OCI-LY7 (cell line): ENCODE results near the gene ITGA7. TPM values are rescaled to one million over a fixed set of nuclear protein-coding genes. Genes with fewer than 3 reads are reported as not detected.

Experiments
- BruUV-seq: library from RNA; stranded (reverse); fragments of 400-500 nt; replicated peaks from 2 replicates; lab custom pipeline; 2021; lab: Mats Ljungman, UMichigan
- CTCF ChIA-PET: fragments of 300-600 bp; sonication (Branson Sonifier 250); formaldehyde crosslinking; loops from one replicate; lab custom pipeline; 2022; ENCODE audit warnings: antibody characterized with exemption; ENCODE audit not compliant: unreplicated experiment; lab: Charles Lee
- POLR2A ChIA-PET: fragments of 300-600 bp; sonication (Branson Sonifier 250); formaldehyde crosslinking; loops from one replicate; lab custom pipeline; 2022; ENCODE audit warnings: antibody characterized with exemption; lab: Charles Lee
- DNase-seq: peaks from one replicate; pipeline ENCODE4 v3.0.0-alpha.2; 2015; ENCODE audit warnings: low spot score
- H2AFZ ChIP-seq: fragments of 200-600 bp; sonication (generic), shearing (Covaris generic); 2 replicates; pipeline ENCODE4 v1.6.1; 2014; ENCODE audit warnings: mild to moderate bottlenecking, antibody characterized with exemption, low read length, moderate library complexity
- H3K27ac ChIP-seq: fragments of 200-600 bp; sonication (generic); 2 replicates; pipeline ENCODE4 v1.5.1; 2014; ENCODE audit warnings: mixed run types, low read depth, mild to moderate bottlenecking, moderate library complexity, low read length, inconsistent platforms; ENCODE audit not compliant: poor library complexity, severe bottlenecking
- H3K36me3 ChIP-seq: fragments of 200-600 bp; sonication (generic); 2 replicates; pipeline ENCODE4 v1.6.1; 2014; ENCODE audit warnings: mild to moderate bottlenecking, antibody characterized with exemption, low read length, moderate library complexity, mixed read lengths; ENCODE audit not compliant: insufficient read depth
- H3K4me1 ChIP-seq: fragments of 200-600 bp; sonication (generic); 2 replicates; pipeline ENCODE4 v1.5.1; 2014; ENCODE audit warnings: mild to moderate bottlenecking, low read length; ENCODE audit not compliant: insufficient read depth, poor library complexity, severe bottlenecking
- H3K4me2 ChIP-seq: fragments of 200-600 bp; sonication (generic); 2 replicates; pipeline ENCODE4 v1.6.1; 2014; ENCODE audit warnings: mild to moderate bottlenecking, low read length
- H3K4me3 ChIP-seq: fragments of 200-600 bp; sonication (generic); 2 replicates; pipeline ENCODE4 v1.5.1; 2014; ENCODE audit warnings: mild to moderate bottlenecking, low read depth, low read length; ENCODE audit not compliant: poor library complexity, severe bottlenecking
- H3K79me2 ChIP-seq: fragments of 200-600 bp; sonication (generic); 2 replicates; pipeline ENCODE4 v1.6.1; 2016; ENCODE audit warnings: low read depth, mild to moderate bottlenecking, low read length, moderate library complexity, mixed read lengths; ENCODE audit not compliant: insufficient read depth
- H3K9me2 ChIP-seq: fragments of 200-600 bp; sonication (generic); 2 replicates; pipeline ENCODE4 v1.6.1; 2016; ENCODE audit warnings: mild to moderate bottlenecking, low read length, mixed read lengths; ENCODE audit not compliant: insufficient read depth
- H3K9me3 ChIP-seq: fragments of 200-600 bp; sonication (generic); 2 replicates; pipeline ENCODE4 v1.6.1; 2014; ENCODE audit warnings: mild to moderate bottlenecking, mixed run types, low read length, mixed read lengths
- H4K20me1 ChIP-seq: fragments of 200-600 bp; sonication (generic); 2 replicates; pipeline ENCODE4 v1.6.1; 2014; ENCODE audit warnings: mild to moderate bottlenecking, antibody characterized with exemption, low read length, moderate library complexity, mixed read lengths; ENCODE audit not compliant: insufficient read depth
- CTCF ChIP-seq: fragments of 200-600 bp; sonication (generic); conservative IDR thresholded peaks from 2 replicates; pipeline ENCODE4 v1.5.1; 2014; ENCODE audit warnings: mild to moderate bottlenecking, antibody characterized with exemption, low read length, moderate library complexity, mixed read lengths
- EZH2phosphoT487 ChIP-seq: fragments of 200-600 bp; sonication (generic); IDR thresholded peaks from 2 replicates; pipeline ENCODE4 v1.6.1; 2018; ENCODE audit warnings: low read depth, borderline replicate concordance, mild to moderate bottlenecking, mixed run types, antibody characterized with exemption, low read length, moderate library complexity, mixed read lengths
- intact Hi-C: fragments of 100-400 bp; cut with micrococcal nuclease; formaldehyde crosslinking; loops from one replicate; pipeline ENCODE4 v1.10.0; 2022; ENCODE audit not compliant: unreplicated experiment
- total RNA-seq, 2 experiments: library from RNA; depleted of rRNA in 1 of 2; stranded (reverse); fragments of >200 nt in 1 of 2; shearing (Covaris generic) in 1 of 2; gene quantifications; 2 replicates each; pipeline ENCODE4 v1.2.3, GENCODE V29; 2014 to 2022

Gene ITGA7
- total RNA-seq, 2 experiments from 2014 or later: 1.5 to 4.0 TPM

DNA sequence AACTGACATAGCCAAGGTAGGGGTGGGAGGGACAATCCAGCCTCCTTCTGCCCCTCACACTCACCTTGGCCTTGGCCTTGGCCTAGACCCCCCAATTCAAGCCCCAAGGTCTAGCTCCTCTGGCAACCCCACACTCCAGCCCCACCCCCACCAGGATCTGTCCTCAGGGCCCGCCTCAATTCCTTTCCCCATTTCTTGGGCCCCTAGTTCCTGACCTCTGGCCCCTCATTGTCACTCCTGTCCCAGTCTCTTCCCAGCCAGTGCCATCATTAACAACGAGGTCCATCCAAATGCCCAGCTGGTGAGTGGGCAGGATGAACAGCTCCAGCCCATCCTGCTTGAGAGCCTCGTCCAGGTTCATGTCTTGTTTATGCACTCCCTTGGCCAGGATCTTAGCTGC is 28.4 kb upstream of the ITGA7 start:
- ChIA-PET CTCF (no interaction called here), POLR2A (interaction anchor here (3.1 kb wide), 1 partner anchor 20 kb away, joined by 14 read pairs; the partner anchor contains the start of gene BLOC1S1)
- Histone ChIP-seq H3K36me3 (no peaks in the 10 kb centered on the region), H3K9me2 (no peaks in the 10 kb centered on the region), H3K9me3 (no peaks in the 10 kb centered on the region), H3K79me2 (no peaks in the 10 kb centered on the region), H3K4me1 (peaks cover 16% of the 10 kb centered on the region), H4K20me1 (no peaks in the 10 kb centered on the region), H2AFZ (no peak overlapping the region), H3K4me2 (no peak overlapping the region), H3K4me3 (no peak overlapping the region), H3K27ac (no peak overlapping the region)
- no peak for DNase-seq
- TF ChIP-seq CTCF (no peak), EZH2phosphoT487 (no peak)
- no TSS peak for BruUV-seq
- intact Hi-C loops: no loop called here

GRCh38 chr12:55734595-55734994 is 26.9 kb upstream of the ITGA7 start:
- ChIA-PET CTCF (no interaction called here), POLR2A (interaction anchor here (0.8 kb wide), 1 partner anchor 15 kb away, joined by 4 read pairs; no protein-coding TSS in a partner anchor)
- Histone ChIP-seq H3K4me2 (no peak overlapping the region), H4K20me1 (no peaks in the 10 kb centered on the region), H3K4me3 (no peak overlapping the region), H3K79me2 (no peaks in the 10 kb centered on the region), H3K27ac (no peak overlapping the region), H2AFZ (no peak overlapping the region), H3K36me3 (no peaks in the 10 kb centered on the region), H3K4me1 (peaks cover 29% of the 10 kb centered on the region), H3K9me3 (no peaks in the 10 kb centered on the region), H3K9me2 (no peaks in the 10 kb centered on the region)
- DNase-seq: no peak
- TF ChIP-seq EZH2phosphoT487 (no peak), CTCF (no peak)
- intact Hi-C loops: no loop called here
- no TSS peak for BruUV-seq

DNA sequence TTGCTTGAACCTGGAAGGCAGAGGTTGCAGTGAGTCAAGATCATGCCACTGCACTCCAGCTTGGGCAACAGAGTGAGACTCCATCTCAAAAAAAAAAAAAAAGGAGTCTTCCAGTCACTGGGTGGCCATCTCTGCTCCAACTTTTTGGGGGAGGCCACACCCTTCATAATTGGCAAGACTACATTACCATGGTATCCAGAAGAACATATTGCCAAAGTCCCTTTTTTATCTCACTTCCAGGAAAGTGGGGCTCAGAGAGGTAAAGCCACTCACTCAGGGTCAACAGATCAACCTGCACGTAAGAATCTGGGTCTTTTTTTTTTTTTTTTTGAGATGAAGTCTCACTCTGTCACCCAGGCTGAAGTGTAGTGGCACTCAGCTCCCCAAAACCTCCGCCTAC is 26.2 kb upstream of the ITGA7 start:
- H3K27ac ChIP-seq: no peak overlapping the region
- POLR2A ChIA-PET: interaction anchor here (0.6 to 0.8 kb wide), 3 partner anchors 11 to 707 kb away, joined by 3 to 4 read pairs (median 3); no protein-coding TSS in a partner anchor

More for the DNA sequence above, 26.2 kb upstream of the ITGA7 start:
- no peak for TF ChIP-seq EZH2phosphoT487
- Histone ChIP-seq H3K36me3 (no peaks in the 10 kb centered on the region), H3K9me3 (no peaks in the 10 kb centered on the region), H3K4me1 (peaks cover 29% of the 10 kb centered on the region), H2AFZ (no peak overlapping the region), H3K79me2 (no peaks in the 10 kb centered on the region), H3K4me3 (no peak overlapping the region), H3K9me2 (no peaks in the 10 kb centered on the region), H3K4me2 (no peak overlapping the region), H4K20me1 (no peaks in the 10 kb centered on the region)
- intact Hi-C loops: no loop called here
- no peak for DNase-seq
- no TSS peak for BruUV-seq
- CTCF ChIA-PET: no interaction called here
